SKM-1 treated with dmso at 0.1 percent for 144 hours (cell line): ENCODE data around the gene DNMT1.
"Not testable (repeated sequence)": the region's sequence is repeated elsewhere in the genome, so short reads cannot be mapped to it uniquely, and the experiment has no call there.

ENCODE experiments used
- DNase-seq: peaks from one replicate; lab custom pipeline; 2025; ENCODE audit not compliant: unreplicated experiment; lab: John Stamatoyannopoulos, UW

DNMT1 gene

DNA sequence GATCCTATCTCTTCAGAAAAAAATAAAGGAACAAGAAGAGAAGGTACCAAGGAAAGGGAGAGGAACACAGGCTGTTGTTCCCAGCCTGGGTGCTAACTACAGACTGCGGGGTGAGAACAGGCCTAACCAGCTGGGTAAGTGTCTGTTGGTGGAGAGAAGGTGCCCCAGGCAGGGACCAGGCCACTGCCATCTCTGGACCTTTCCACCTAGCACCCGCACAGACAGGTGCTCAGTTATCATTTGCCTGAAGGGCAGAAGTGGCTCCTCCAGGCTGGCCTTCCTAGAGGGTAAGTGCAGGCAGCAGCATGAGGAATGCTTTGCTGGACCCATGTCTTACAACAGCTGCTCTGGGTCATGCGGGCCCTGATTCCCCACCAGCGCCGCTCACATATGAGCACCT, 10.1 kb downstream of the DNMT1 start:
- DNase-seq, result no peak

GRCh38 chr19:10183926-10184325, 10.8 kb downstream of the DNMT1 start:
- DNase-seq, result no peak

DNA sequence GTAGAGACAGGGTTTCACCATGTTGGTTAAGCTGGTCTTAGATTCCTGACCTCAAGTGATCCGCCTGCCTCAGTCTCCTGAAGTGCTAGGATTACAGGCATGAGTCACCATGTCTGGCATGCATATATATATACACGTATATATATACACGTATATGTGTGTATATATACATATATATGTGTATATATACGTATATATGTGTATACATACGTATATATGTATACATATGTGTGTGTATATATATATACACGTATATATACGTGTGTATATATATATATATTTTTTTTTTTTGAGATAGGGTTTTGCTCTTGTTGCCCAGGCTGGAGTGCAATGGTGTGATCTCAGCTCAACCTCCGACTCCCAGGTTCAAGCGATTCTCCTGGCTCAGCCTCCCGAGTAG, 11.9 kb downstream of the DNMT1 start:
- no peak for DNase-seq

DNA sequence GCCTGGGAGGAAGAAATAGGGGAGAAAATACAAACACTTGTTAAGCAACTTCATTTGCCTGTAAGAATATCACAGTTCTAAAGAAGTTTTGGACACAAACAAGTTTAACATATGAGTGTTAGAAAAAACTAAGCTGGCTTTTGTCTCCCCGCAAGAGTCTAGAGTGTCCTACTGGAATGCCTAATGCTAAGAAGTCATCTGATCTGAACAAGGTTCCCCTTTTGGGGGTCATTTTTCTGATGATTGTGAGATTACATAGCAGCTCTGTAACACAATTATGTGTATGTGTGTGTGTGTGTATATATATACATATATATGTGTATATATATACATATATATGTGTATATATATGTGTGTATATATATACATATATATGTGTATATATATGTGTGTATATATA, 12.7 kb downstream of the DNMT1 start:
- DNase-seq, result no peak

DNA sequence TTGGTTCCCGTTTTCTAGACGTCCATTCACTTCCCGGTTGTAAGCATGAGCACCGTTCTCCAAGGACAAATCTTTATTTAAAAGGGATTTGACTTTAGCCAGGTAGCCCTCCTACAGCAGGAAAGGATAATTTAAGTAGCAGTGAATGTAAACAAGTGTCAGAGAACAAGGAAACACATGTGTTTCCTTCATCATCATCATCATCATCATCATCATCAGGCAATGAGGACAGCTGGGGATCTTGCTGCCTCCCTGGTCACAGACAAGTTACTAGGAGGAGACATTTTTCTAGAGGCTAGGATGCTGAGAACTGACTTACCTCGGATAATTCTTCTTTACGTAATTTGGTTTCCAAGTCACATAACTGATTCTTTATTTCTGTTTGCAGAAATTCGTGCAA, 14.3 kb downstream of the DNMT1 start:
- no peak for DNase-seq

GRCh38 chr19:10180024-10180423, 14.7 kb downstream of the DNMT1 start:
- DNase-seq, result not testable (repeated sequence)

- no peak for DNase-seq
Observed at GRCh38 chr19:10173527-10173926, 21.2 kb downstream of the DNMT1 start.

GRCh38 chr19:10168386-10168948, 26.3 kb downstream of the DNMT1 start:
- no peak for DNase-seq

DNA sequence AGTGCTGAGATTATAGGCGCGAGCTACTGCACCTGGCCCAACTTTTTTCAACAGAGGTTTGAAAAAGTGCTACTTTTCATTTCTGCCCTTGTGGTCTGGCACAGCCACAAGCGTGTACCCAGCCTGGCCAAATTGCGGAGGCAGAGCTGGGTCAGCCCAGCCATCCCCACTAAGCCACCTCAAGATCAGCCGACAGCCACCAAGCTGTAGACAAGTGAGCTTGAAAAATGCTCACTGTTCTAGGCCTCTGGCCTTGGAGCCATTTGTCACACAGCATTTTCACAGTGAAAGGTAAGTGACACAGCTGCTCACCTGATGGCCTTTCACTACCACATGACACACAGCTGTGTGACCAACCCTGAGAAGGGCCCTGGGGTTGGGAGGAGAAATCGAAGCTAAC, 27.3 kb downstream of the DNMT1 start:
- DNase-seq, result no peak

- not testable (repeated sequence) for DNase-seq
Observed at GRCh38 chr19:10166501-10166900, 28.3 kb downstream of the DNMT1 start.

- no peak for DNase-seq
Observed at GRCh38 chr19:10166046-10166445, 28.7 kb downstream of the DNMT1 start.

GRCh38 chr19:10163536-10163935, 31.2 kb downstream of the DNMT1 start:
- DNase-seq, result no peak

GRCh38 chr19:10159610-10160009, 35.1 kb downstream of the DNMT1 start:
- DNase-seq, result no peak

DNA sequence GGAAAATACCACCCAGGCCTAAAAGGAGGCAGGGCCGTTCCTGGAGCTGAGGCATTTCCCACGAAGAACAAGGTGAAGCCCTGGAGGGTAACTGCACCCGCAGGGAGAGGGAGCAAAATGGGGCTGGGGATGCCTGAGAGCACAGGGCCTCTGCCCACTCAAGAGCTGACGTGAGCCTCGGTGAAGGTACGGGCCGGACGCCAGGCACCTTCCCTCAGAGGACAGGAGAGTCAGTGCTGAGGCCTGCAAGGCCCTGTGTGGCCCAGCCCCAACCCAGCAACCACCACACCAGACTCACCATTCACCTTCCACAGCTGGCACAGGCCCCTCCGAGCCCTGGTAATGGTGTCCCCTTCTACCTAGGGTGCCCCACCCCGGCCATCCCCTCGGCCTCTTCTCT, 36.3 kb downstream of the DNMT1 start:
- no peak for DNase-seq

DNA sequence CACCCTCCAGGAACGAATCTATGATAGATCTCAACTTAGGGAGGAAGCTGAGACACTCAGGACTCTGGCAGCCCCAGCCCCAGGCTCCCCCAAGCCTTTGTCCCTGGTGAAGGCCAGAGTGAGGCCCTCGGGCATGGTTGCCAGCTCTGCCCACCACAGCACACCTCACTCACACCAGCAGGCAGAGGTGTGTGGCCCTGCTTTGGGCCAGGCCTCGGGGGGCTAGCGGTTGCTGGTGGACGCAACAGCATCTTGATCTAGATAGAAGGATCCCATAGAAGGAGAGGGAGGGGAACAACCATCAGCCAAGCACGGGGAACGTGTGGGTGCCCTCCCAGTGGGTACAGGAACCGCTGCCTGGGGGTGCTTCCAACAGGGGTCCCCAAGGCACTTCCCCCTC, 36.7 kb downstream of the DNMT1 start:
- DNase-seq, result no peak

DNA sequence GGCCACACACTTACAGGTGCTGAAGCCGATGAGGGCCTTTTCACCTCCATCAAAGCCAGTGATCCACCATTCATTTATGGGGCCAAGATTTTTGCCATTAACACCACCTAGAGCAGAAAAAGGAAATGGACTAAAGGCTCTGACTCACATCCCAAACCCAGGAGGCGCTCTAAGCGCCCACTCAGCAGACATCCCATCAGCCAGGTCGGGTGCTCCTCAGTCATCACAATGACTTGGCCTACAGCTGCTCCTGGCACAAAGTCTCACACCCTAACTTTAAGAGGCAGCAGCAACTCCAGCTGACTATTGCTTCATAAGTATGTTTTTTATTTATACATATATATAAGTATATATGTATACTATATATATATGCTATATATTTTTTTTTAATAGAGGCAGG, 38.9 kb downstream of the DNMT1 start:
- no peak for DNase-seq

DNA sequence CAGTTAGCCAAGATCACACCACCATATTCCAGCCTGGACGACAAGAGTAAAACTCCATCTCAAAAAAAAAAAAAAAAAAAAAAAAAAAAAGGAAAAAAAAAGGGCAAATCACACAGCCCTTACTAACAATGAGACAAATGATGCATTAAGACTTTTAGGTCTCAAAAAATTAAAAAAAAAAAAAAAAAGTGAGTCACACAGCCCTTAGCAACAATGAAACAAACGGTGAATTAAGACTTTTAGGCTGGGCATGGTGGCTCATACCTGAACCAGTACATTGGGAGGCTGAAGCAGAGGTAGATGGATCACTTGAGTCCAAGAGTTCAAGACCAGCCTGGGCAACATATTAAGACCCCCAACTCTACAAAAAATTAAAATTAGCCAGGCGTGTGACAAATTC, 42.7 kb downstream of the DNMT1 start:
- DNase-seq, result no peak

DNA sequence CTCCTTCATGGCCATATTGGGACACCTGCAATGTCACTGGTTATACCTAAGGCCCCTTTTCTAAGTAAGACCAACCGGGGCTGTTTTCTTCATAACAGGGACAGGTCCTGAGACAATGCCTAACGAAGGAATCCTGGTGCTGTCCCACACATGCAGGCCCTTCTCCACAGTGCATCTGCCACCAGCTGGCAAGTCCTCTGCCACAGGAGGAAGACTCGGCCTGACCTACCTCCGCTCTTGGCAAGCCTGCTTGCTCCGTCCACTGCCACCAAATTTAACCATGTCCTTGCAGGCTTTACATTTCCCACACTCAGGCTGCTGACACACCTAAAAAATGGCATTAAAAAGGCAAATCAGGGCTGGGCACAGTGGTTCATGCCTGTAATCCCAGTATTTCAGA, 43.2 kb downstream of the DNMT1 start:
- no peak for DNase-seq

DNA sequence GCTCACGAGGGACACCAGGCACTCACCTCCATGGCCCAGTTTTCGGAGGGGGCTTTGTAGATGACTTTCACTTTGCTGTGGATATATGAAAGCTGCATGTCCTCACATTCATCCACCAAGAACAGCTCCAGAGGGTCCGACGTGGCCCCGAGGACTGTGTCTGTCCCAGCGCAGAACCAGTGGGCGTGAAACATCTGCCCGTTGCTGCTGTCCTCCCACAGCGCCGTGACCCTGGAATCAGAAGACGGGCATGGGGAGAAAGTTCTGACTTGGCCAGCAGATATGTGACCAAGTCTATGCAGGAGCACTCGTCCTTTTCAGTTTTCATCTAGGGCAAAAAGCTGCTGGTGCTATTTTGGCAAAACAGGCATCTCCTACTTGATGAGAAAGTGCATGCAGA, 45.3 kb downstream of the DNMT1 start:
- no peak for DNase-seq

DNA sequence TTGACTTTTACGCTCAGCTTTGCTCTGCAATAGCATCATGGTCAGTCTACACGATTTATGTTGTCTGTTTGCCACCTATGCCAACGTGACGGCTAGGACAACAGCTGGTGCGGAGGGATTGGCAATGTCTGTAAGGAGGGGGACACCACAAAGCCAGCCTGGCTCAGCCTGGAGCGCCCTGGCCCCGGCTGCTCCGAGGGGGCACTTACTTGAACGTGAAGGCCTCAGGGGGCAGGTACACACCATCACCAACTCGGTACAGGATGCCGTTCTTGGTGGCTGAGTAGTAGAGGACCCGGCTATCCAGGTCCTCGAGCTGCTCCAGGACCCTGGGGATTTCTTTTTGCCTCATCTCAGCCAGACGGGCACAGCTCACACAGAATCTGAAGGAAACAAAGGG, 48.6 kb downstream of the DNMT1 start:
- DNase-seq, result no peak

DNA sequence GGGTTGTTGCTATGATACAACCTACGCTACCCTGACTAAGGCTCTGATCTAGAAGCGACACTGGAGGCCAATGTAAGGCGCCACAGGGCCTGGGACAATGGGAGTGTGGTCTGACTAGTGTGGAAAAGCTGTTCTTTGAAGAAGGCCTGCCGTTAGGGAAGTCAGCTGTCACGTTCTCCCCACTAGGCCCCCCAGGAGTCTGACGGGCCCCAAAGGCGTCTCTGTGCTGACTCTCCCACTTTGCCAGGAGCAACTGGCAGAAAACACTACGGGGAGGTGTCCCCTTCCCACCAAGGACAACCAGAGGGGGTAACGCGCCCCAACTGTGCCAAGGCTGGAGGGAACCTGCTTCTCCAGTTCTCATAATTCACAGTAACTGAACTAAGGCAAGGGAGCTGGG, 49.7 kb downstream of the DNMT1 start:
- no peak for DNase-seq

DNA sequence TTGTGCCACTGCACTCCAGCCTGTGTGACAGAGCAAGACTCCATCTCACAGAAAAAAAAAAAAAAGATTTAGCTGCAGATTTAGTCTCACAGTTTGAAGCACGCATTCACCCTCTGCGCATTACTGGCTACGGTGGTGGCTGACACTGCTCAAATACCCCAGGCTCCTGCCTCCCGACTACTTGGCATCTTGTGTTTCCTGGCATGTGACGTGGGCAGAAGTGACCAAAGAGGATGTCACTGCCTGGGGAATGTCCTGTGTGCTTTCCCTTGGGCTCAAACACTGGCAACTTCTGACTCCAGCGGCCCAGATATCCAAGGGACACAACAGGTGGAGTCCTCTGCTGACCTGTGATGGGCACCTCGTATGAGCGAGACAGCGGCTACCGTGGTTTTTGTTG, 50.4 kb downstream of the DNMT1 start:
- no peak for DNase-seq

DNA sequence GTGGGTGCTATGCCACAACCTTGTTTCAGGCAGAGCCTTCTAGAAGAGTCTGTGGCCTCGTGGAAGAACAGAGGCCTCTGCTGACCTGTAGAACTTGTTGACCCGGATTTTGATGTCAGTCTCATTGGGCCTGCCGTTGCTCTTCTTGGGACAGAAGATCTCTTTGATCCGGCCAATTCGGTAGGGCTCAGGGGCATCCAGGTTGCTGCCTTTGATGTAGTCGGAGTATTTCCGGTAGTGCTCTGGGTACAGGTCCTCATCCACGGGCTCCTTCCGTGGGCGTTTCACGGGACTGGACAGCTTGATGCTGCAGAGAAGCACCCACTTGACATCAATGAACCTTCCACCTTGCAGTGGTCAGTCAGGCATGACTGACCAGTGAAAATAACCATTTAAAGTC, 51.1 kb downstream of the DNMT1 start:
- no peak for DNase-seq
